Stimulated activated naive CD8-positive, alpha-beta T cell treated with anti-CD3 and anti-CD28 coated beads, Interleukin-15, amount 100 ng/mL, for 72 hours (primary cell): Measurements from ENCODE around the gene CCT4.
"Not testable (repeated sequence)": the region's sequence is repeated elsewhere in the genome, so short reads cannot be mapped to it uniquely, and the experiment has no call there.

Experiments
- ATAC-seq: fragments of 150-1000 bp; cut with Tn5 transposase; 2 replicates; pipeline ENCODE4 v1.10.0; 2021; ENCODE audit warnings: mild to moderate bottlenecking, moderate library complexity
- DNase-seq, 2 donors: peaks; one replicate each; pipeline ENCODE4 v3.0.0; 2021 to 2022
- H3K27ac Mint-ChIP-seq, 2 donors: one replicate each; pipeline ENCODE4 v1.8.0; 2022; ENCODE audit warnings: mild to moderate bottlenecking in 2 of 2, mixed read lengths in 2 of 2, moderate library complexity in 2 of 2
- H3K27me3 Mint-ChIP-seq: one replicate; pipeline ENCODE4 v1.8.0; 2022; ENCODE audit warnings: mixed read lengths
- H3K4me1 Mint-ChIP-seq: one replicate; pipeline ENCODE4 v1.8.0; 2022; ENCODE audit warnings: mild to moderate bottlenecking, mixed read lengths
- H3K4me3 Mint-ChIP-seq, 2 donors: one replicate each; pipeline ENCODE4 v1.8.0; 2022; ENCODE audit warnings: mild to moderate bottlenecking in 2 of 2, mixed read lengths in 2 of 2, moderate library complexity in 1 of 2
- H3K9me3 Mint-ChIP-seq, 2 donors: one replicate each; pipeline ENCODE4 v1.8.0; 2022; ENCODE audit warnings: mixed read lengths in 2 of 2

The CCT4 gene

DNA sequence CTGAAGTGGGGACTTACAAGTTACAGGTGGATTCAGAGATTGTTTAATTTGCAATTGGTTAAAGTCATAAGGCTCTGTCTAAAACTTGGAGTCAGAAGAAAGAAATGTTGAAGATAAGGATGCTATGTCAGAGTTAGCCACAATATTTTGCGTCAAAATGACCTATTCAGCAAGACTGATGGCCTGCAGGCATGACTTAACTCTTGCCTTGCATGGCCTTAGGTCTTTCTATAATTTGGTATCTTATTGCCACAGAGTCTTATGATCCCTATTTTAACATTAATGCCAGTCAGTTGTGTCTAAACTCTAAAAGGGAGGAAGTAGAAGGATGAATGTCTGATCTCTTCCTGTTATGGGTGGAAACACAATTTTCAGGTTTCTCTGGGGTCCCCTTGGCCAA lies 11.8 kb upstream of the CCT4 start:
- H3K27me3 Mint-ChIP-seq: no peaks in the 10 kb centered on the region
- ATAC-seq (no peak), DNase-seq (no peak)
- no peak overlapping the region for H3K27ac Mint-ChIP-seq
- no peaks in the 10 kb centered on the region for H3K4me1 Mint-ChIP-seq
- H3K9me3 Mint-ChIP-seq: no peaks in the 10 kb centered on the region
- H3K4me3 Mint-ChIP-seq: no peak overlapping the region

GRCh38 chr2:61898810-61899209 lies 10.4 kb upstream of the CCT4 start:
- no peaks in the 10 kb centered on the region for H3K9me3 Mint-ChIP-seq
- H3K4me1 Mint-ChIP-seq: no peaks in the 10 kb centered on the region
- H3K27me3 Mint-ChIP-seq: no peaks in the 10 kb centered on the region
- no peak overlapping the region for H3K4me3 Mint-ChIP-seq
- no peak overlapping the region for H3K27ac Mint-ChIP-seq
- ATAC-seq (no peak), DNase-seq (no peak)

DNA sequence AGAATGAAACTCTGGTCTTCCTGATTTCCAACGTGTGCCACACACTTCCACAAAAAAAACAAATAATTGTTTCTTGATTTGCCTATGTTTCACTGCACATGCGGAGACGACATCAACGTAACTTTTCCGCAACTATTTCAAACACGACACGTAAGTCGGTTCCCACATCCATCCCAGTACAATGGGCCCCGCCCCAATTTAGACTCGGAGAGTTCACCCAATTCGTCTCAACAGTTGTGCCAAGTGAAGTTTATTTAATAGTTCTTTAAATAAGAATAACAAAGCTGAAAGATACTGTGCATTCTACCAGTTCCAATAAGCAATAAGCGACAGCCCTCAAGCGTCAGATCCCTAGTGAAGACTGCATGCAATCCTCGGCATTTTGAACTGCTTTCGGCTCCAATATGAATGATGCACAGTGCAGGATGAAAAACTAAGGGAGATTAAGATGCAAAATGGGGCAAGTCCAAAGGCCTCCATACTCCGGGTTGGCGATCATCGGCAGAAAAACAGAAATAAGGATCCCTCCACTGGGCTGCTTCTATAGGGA lies 664 bp downstream of the CCT4 start:
- Mint-ChIP-seq H3K27me3 (no peaks in the 10 kb centered on the region), H3K27ac (peak overlapping the region; percentile 99 to 100), H3K9me3 (no peaks in the 10 kb centered on the region), H3K4me3 (peak overlapping the region; percentile 82 to 98), H3K4me1 (peaks cover 30% of the 10 kb centered on the region)
- ATAC-seq (no peak), DNase-seq (no peak)

- Mint-ChIP-seq H3K4me1 (peaks cover 30% of the 10 kb centered on the region), H3K9me3 (no peaks in the 10 kb centered on the region), H3K27ac (peak overlapping the region; percentile 19 to 99), H3K27me3 (no peaks in the 10 kb centered on the region), H3K4me3 (peak overlapping the region; percentile 82 to 98)
- DNase-seq: no peak
- ATAC-seq: no peak
Measured at GRCh38 chr2:61885896-61886603, 2.4 kb downstream of the CCT4 start.

DNA sequence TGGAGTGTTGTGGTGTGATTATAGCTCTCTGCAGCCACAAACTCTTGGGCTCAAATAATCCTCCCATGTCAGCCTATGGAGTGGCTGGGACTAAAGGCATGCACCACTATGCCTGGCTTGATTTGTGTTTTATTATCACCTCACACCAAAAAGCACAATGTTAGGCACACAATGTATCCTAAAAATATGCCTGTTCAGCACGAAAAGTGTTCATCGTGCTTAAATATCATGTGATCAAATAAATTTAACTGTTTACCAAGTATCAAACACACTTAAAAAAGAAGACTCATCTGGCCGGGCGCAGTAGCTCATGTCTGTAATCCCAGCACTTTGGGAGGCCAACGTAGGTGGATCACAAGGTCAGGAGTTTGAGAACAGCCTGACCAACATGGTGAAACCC lies 5.6 kb downstream of the CCT4 start:
- Mint-ChIP-seq H3K27ac (no peak overlapping the region), H3K4me1 (peaks cover 21% of the 10 kb centered on the region), H3K9me3 (no peaks in the 10 kb centered on the region), H3K4me3 (no peak overlapping the region), H3K27me3 (no peaks in the 10 kb centered on the region)
- ATAC-seq (no peak), DNase-seq (no peak)

DNA sequence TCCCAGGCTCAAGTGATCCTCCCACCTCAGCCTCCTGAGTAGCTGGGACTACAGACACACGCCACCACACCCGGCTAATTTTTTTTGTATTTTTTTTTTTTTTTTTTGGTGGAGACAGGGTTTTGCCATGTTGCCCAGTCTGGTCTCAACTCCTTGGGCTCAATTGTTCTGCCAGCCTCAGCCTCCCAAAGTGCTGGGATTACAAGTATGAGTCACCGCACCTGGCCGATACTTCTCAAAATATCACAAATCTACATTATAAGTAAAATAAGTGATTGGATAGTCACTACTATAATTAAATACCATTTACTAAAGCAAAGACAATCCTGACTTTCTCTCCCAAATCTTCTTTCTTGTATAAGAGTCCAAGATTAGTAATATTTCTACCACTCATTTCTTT lies 9.1 kb downstream of the CCT4 start:
- H3K4me3 Mint-ChIP-seq, ATAC-seq, H3K4me1 Mint-ChIP-seq, DNase-seq, H3K9me3 Mint-ChIP-seq, H3K27me3 Mint-ChIP-seq: not testable (repeated sequence)
- H3K27ac Mint-ChIP-seq: peak overlapping the region in 1 of 2 donors; percentile 93

GRCh38 chr2:61878761-61879160 lies 9.7 kb downstream of the CCT4 start:
- Mint-ChIP-seq H3K4me1 (no peaks in the 10 kb centered on the region), H3K9me3 (no peaks in the 10 kb centered on the region), H3K27me3 (no peaks in the 10 kb centered on the region), H3K27ac (no peak overlapping the region), H3K4me3 (no peak overlapping the region)
- ATAC-seq: no peak
- DNase-seq: no peak

- Mint-ChIP-seq H3K4me1 (no peaks in the 10 kb centered on the region), H3K27me3 (no peaks in the 10 kb centered on the region), H3K9me3 (no peaks in the 10 kb centered on the region), H3K4me3 (no peak overlapping the region), H3K27ac (peak overlapping the region in 1 of 2 donors; percentile 58)
- ATAC-seq: no peak
- DNase-seq: no peak
Measured at GRCh38 chr2:61877571-61878245, 10.7 kb downstream of the CCT4 start.

DNA sequence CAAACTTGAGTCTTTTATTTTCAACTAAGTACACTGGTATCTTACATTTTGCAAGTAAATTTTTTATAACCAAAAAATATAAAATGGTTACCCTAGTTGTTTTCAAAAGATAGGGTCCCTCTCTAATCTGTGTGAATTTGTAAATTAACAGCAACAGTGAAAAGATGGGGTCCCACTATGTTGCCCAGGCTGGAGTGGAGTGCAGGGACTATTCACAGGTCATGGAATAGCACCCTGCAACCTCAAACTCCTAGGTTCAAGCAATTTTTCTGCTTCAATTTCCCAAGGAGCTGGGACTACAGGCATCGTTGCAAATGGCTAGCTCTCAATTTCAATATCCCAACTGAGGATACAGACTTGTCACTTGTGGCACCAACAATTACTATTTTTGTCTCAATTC lies 12.1 kb downstream of the CCT4 start:
- H3K27ac Mint-ChIP-seq: no peak overlapping the region
- DNase-seq: no peak
- ATAC-seq: no peak

GRCh38 chr2:61866482-61867089 lies 21.9 kb downstream of the CCT4 start:
- DNase-seq, H3K4me3 Mint-ChIP-seq, H3K9me3 Mint-ChIP-seq, H3K27ac Mint-ChIP-seq, H3K27me3 Mint-ChIP-seq, H3K4me1 Mint-ChIP-seq, ATAC-seq: not testable (repeated sequence)

More for the DNA sequence above, 12.1 kb downstream of the CCT4 start:
- Mint-ChIP-seq H3K4me3 (no peak overlapping the region), H3K27me3 (no peaks in the 10 kb centered on the region), H3K9me3 (no peaks in the 10 kb centered on the region), H3K4me1 (no peaks in the 10 kb centered on the region)

DNA sequence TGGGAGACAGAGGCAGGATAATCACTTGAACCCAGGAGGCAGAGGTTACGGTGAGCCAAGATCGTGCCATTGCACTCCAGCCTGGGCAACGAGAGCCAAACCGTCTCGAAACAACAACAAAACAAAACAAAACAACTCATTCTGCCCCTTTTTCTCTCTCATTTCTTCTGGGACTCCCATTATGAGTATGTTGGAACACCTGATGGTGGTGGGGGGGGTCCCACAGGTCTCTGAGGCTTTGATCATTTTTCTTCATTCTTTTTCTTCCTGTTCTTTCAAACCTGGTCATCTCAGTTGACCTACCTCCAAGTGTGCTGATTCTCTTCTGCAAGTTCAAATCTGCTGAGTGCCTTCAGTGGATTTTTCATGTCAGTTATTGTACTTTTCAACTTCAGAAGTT lies 26.4 kb downstream of the CCT4 start:
- Mint-ChIP-seq H3K4me1 (peaks cover 4% of the 10 kb centered on the region), H3K4me3 (no peak overlapping the region), H3K9me3 (no peaks in the 10 kb centered on the region), H3K27me3 (no peaks in the 10 kb centered on the region), H3K27ac (no peak overlapping the region)
- DNase-seq (no peak), ATAC-seq (no peak)

GRCh38 chr2:61857224-61857623 lies 31.2 kb downstream of the CCT4 start:
- Mint-ChIP-seq H3K27me3 (no peaks in the 10 kb centered on the region), H3K9me3 (no peaks in the 10 kb centered on the region), H3K4me3 (no peak overlapping the region), H3K27ac (no peak overlapping the region), H3K4me1 (peaks cover 26% of the 10 kb centered on the region)
- DNase-seq (no peak), ATAC-seq (no peak)

GRCh38 chr2:61855318-61855613 lies 33.2 kb downstream of the CCT4 start:
- no peak overlapping the region for H3K27ac Mint-ChIP-seq
- H3K27me3 Mint-ChIP-seq: no peaks in the 10 kb centered on the region
- ATAC-seq: no peak
- H3K9me3 Mint-ChIP-seq: no peaks in the 10 kb centered on the region
- H3K4me1 Mint-ChIP-seq: peaks cover 26% of the 10 kb centered on the region
- peak overlapping the region; percentile 97 to 99 for H3K4me3 Mint-ChIP-seq
- no peak for DNase-seq

DNA sequence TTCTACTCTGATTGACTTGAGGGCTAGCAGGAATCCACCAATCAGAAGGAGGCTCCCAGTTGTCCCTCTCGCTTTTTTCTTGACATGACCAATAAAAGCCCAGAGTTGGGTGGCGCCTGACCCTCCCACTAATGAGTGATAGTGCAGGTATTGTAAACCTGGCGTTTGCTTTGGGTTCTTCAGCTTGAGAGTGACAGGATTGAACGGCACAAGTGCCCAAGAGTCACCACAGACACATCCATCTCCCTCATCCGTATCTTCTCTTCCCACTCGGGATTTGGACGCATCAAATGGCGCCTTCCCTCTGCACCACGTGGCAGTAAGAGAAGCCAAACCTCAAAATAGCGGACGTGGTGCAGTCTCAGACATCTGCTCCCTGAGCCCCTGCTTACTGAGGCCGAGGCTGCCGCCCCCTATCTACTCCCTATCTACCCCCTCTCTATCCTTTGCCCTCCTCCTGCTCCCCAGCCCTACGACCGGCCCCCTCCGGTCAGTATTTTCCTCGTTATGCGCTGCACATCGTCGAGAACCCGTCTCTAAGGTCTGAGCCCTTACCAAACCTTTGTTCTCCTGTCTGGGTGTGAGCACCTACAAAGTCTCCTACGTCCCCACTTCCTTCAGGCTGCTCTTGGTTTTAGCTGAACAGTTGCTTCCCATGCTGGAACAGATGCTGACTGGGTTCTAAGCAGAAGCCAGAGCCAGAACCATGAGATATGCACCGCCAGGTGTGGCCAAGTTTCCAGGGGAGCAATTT lies 33.7 kb downstream of the CCT4 start:
- no peaks in the 10 kb centered on the region for H3K27me3 Mint-ChIP-seq
- no peaks in the 10 kb centered on the region for H3K9me3 Mint-ChIP-seq
- peaks cover 26% of the 10 kb centered on the region for H3K4me1 Mint-ChIP-seq
- H3K27ac Mint-ChIP-seq: peak overlapping the region; percentile 79 to 96
- peak overlapping the region; percentile 97 to 99 for H3K4me3 Mint-ChIP-seq
- ATAC-seq (peak; percentile 95), DNase-seq (peak; percentile 87 to 92)

- peak within 1 kb of the TSS; percentile 79 to 96 for H3K27ac Mint-ChIP-seq
- peaks cover 26% of the 10 kb centered on the region for H3K4me1 Mint-ChIP-seq
- no peaks in the 10 kb centered on the region for H3K27me3 Mint-ChIP-seq
- H3K9me3 Mint-ChIP-seq: no peaks in the 10 kb centered on the region
- H3K4me3 Mint-ChIP-seq: peak within 1 kb of the TSS; percentile 97 to 99
- peak; percentile 87 for ATAC-seq
- peak; percentile 78 to 84 for DNase-seq
Measured at GRCh38 chr2:61853847-61854563, 34.5 kb downstream of the CCT4 start, which contains the start of gene FAM161A. Gene FAM161A, minus strand, starts transcription at chr2:61854060. Its CDS starts 19 bp downstream, at chr2:61854041.
